ENCODE results near the gene CCL19. TPM values are rescaled to one million over a fixed set of nuclear protein-coding genes. Genes with fewer than 3 reads are reported as not detected.

The CCL19 gene
- total RNA-seq, 6 experiments from 2014 or later = 0.77 to 6.5 (median 1.1) TPM

GRCh38 chr9:34685591-34685990 is 5.5 kb downstream of the CCL19 start:
- H3K4me1 ChIP-seq = peaks cover 0 to 29% (median 13%) of the 10 kb centered on the region in 4 donors
- H3K36me3 ChIP-seq = no peaks in the 10 kb centered on the region
- no peak overlapping the region for H3K4me3 ChIP-seq
- intact Hi-C loops (cut with DNase I) = no loop called here
- H3K9me3 ChIP-seq = no peaks in the 10 kb centered on the region
- TF ChIP-seq CTCF (IDR thresholded peaks at IDR 0.05) = no peak
- no peak for TF ChIP-seq POLR2A (IDR thresholded peaks at IDR 0.05)
- DNase-seq (no peak), ATAC-seq (no peak)
- H3K27ac ChIP-seq = no peak overlapping the region
- no peaks in the 10 kb centered on the region for H3K27me3 ChIP-seq
- 47% methylated on average over 3 of the region's 4 CpGs for WGBS (ENCODE audit: insufficient coverage, low coverage, low lambda C conversion rate, missing lambda C conversion rate)

GRCh38 chr9:34684816-34685215 is 6.3 kb downstream of the CCL19 start:
- no peaks in the 10 kb centered on the region for H3K27me3 ChIP-seq
- H3K4me3 ChIP-seq = no peak overlapping the region
- intact Hi-C loops (cut with DNase I) = no loop called here
- H3K4me1 ChIP-seq = peaks cover 0 to 26% (median 12%) of the 10 kb centered on the region in 4 donors
- no peaks in the 10 kb centered on the region for H3K36me3 ChIP-seq
- no peaks in the 10 kb centered on the region for H3K9me3 ChIP-seq
- DNase-seq = no peak
- no peak overlapping the region for H3K27ac ChIP-seq
- no peak for TF ChIP-seq POLR2A (IDR thresholded peaks at IDR 0.05)
- WGBS (ENCODE audit: insufficient coverage, low coverage, low lambda C conversion rate, missing lambda C conversion rate) = 100% methylated on average over 2 of the region's 4 CpGs
- no peak for ATAC-seq

- intact Hi-C loops (cut with DNase I) = no loop called here
- H3K9me3 ChIP-seq = no peaks in the 10 kb centered on the region
- DNase-seq = no peak
- no peaks in the 10 kb centered on the region for H3K27me3 ChIP-seq
- H3K4me1 ChIP-seq = peaks cover 0 to 19% (median 9%) of the 10 kb centered on the region in 4 donors
- ATAC-seq = no peak
- no peak overlapping the region for H3K27ac ChIP-seq
- TF ChIP-seq POLR2A (IDR thresholded peaks at IDR 0.05) (no peak), CTCF (IDR thresholded peaks at IDR 0.05) (no peak)
- no peak overlapping the region for H3K4me3 ChIP-seq
- no peaks in the 10 kb centered on the region for H3K36me3 ChIP-seq
- 87% methylated on average over 4 of the region's 4 CpGs for WGBS (ENCODE audit: insufficient coverage, low coverage, low lambda C conversion rate, missing lambda C conversion rate)
Measured at GRCh38 chr9:34684145-34684544, 6.9 kb downstream of the CCL19 start.

GRCh38 chr9:34675869-34676268 is 15.2 kb downstream of the CCL19 start:
- no peaks in the 10 kb centered on the region for H3K27me3 ChIP-seq
- WGBS (ENCODE audit: insufficient coverage, low coverage, low lambda C conversion rate, missing lambda C conversion rate) = 100% methylated on average over 2 of the region's 2 CpGs
- TF ChIP-seq POLR2A (IDR thresholded peaks at IDR 0.05) (no peak), CTCF (IDR thresholded peaks at IDR 0.05) (no peak)
- intact Hi-C loops (cut with DNase I) = no loop called here
- DNase-seq (no peak), ATAC-seq (no peak)
- no peaks in the 10 kb centered on the region for H3K9me3 ChIP-seq
- no peak overlapping the region for H3K4me3 ChIP-seq
- peaks cover 0 to 7% (median 0%) of the 10 kb centered on the region in 4 donors for H3K4me1 ChIP-seq
- H3K36me3 ChIP-seq = no peaks in the 10 kb centered on the region
- H3K27ac ChIP-seq = no peak overlapping the region

GRCh38 chr9:34675048-34675714 is 15.9 kb downstream of the CCL19 start:
- no peak overlapping the region for H3K4me3 ChIP-seq
- ATAC-seq (peak; percentile 98 to 99 (median 99)), DNase-seq (peak; percentile 84 to 88 (median 85))
- intact Hi-C loops (cut with DNase I) = no loop called here
- H3K9me3 ChIP-seq = no peaks in the 10 kb centered on the region
- H3K27ac ChIP-seq = no peak overlapping the region
- peaks cover 0 to 7% (median 0%) of the 10 kb centered on the region in 4 donors for H3K4me1 ChIP-seq
- H3K27me3 ChIP-seq = no peaks in the 10 kb centered on the region
- WGBS (ENCODE audit: insufficient coverage, low coverage, low lambda C conversion rate, missing lambda C conversion rate) = 21% methylated on average over 9 of the region's 10 CpGs
- H3K36me3 ChIP-seq = no peaks in the 10 kb centered on the region
- TF ChIP-seq POLR2A (IDR thresholded peaks at IDR 0.05) (no peak), CTCF (IDR thresholded peaks at IDR 0.05) (peak; percentile 80 to 93 (median 86))

All from right lobe of liver (tissue), 6 donors.